GM21381 (cell line): ENCODE measurements around the gene TMEM138.

Experiments
- ATAC-seq: cut with Tn5 transposase; IDR thresholded peaks from one replicate; pipeline ENCODE4 v1.9.1; 2021; ENCODE audit warnings: mild to moderate bottlenecking, moderate library complexity; ENCODE audit not compliant: unreplicated experiment

TMEM138 gene

DNA sequence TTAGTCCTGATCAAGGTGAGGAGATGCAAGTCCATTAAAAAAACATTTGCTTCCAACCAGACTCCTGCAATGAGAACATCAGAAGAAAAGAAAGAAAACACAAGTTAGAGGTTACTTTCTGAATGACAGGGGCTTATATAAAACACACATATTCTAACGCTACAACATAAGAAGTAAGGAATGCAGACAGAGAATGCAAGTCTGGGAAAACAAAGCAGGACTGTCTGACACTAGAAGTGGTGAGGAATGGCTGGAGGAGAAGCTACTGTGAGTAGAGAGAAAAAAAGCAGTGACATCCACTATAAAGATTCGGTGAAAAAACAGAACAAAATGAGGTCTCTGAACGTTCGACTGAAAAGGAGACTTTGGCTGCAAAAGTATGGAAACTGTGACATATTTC is 42.5 kb downstream of the TMEM138 start:
- no peak for ATAC-seq

DNA sequence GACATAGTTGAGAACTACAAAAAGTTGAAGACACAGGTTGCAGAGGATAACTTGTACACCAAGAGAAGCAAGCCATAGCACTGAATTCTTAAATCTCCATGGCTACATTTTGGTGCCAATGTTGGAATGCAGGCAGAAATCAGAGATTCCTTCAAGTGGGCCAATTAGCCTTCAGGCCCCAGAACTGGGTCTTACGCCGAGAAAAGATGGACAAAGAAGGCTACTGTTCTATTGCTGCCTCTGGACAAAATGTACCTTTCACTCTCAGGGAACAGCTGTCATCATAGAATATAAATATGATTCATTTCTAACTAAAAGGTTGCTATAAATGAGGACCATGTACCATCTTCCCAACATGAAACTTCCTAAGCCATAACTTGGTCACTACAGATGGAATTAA is 43.9 kb downstream of the TMEM138 start:
- ATAC-seq = no peak

DNA sequence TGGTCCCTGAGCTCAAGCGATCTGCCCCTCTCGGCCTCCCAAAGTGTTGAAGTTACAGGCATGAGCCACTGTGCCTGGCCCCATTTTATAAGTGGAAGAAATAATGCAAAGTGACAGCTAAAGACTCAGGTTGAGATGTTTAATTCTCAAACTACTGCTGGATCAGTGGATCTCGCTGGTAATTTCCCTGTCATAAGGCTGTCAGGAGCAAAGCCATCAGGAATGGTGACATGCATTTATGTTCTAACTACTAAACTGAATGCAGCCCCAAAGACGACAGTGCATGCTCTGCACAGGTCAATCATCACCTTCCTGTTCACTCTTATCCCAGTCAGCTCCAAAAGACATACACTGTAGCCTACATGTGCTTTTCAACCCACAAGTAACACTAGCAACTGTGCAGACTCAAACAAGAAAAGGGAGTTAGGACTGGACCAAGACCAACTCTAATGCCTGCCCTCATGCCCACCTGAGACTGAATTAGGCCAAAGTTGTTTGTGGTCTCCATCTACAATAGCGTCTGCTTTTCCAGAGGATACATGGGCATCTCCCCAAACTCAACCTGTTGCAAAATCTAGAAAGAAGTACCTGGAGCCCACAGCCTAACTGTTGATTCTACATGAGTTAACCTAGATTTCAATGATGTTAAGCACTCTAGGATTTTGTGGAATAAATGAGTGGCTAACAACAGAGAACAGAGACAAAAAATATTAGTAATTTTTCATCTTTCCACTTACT is 45.0 kb downstream of the TMEM138 start:
- no peak for ATAC-seq

DNA sequence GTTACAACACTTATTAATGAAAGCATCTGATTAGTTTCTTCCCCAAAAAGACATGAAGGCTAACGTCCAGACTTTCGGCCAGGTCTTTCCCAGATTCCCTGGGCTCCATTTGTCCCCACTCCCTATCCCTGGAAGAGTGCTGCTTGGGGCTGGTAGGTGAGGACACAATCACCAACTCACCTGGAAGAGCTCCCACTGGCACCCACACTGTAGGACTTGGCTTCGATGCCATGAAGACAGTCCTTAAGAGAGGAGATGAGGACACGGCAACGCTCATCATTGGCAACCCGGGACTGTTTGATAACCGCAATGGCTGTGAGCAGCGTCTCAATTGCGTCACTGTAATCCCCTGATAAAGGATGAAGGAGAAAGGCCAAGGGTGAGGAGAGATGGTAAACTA is 49.4 kb downstream of the TMEM138 start:
- no peak for ATAC-seq

DNA sequence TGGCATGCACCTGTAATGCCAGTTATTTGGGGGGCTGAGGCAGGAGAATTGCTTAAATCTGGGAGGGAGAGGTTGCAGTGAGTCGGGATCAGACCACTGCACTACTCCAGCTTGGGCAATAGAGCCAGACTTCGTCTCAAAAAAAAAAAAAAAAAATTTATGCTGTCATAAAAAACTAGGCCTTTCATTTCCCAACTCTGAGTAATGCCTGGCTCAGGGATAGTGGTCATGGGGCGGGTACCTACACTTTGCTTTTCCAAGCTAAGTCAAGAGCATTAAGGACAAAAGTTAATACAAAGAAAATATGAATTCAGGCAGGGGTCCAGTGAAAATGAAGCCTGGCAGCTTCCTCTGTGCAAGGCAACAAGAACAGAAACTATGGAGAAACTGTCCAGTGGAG is 51.3 kb downstream of the TMEM138 start:
- no peak for ATAC-seq

DNA sequence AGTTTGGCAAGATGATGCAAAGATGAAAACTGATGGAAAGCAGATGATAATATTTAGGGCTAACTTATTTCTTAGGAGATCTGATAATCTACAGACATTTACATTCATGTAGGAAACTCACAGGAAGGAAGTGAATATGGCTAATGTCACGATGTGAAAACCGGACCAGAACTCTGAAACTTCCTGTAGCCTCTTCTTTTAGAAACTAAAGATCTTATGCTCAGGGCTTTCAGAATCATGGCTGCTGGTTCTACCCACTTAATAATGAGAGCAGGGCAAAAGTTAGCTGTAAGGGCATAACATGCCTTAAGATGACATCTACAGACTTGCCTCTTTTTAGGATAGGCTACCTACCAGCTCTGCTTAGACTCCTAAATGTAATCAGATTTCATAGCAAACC is 52.4 kb downstream of the TMEM138 start:
- ATAC-seq = no peak

DNA sequence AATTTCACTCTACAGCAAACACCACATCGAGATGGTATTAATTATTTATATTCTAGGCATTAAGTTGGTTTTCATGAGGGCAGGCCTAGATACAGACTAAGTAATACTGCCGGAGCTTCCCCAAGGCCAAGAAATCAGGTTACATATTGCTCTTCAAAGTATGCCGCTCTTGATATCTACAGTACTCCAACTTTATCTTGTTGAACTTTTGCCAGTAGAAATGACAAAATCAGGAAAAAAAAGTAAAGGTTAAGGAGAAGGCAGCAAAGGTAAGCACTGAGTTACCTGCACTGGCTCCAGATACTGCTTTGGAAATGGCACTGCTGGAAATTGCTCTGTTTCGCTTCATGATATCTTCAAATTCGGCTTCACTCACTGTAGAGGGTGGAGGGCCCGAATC is 53.2 kb downstream of the TMEM138 start:
- ATAC-seq = no peak

DNA sequence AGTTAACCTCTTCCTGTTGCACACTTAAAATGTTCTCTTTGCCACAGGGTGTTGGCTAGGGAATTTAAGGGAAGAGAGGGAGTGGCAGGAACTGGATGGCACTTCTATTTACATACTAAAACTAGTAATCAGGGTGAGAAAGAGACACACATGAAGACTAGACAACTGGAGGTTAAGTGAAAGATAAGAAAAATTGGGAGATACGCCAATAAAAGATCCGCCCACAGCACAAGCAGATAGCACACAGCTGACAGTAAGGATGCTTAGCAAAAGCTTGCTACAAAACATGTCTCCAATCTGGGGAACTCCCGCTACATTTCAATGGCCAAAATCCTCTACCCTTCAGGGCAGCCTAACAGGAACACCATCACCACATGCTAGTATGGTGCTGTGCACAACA is 54.8 kb downstream of the TMEM138 start:
- no peak for ATAC-seq

DNA sequence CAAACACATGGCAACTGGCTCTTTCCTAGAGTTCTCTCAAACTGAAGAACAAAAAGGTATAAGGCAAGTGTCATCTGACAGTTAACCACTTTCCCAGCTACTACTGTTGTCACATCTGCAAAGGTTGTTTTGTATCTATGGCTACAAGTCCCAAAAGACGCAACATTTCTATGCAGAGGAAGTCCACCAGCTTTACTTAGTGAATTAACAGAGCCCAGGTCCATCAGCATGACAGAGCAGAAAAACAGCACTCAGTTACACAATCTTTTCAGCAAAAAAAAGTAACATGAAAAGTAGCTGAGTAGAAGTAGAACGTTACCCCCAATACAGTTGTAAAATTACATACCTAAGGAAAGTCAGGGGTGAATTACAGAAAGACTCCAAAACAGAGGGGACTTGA is 55.5 kb downstream of the TMEM138 start:
- ATAC-seq = no peak

DNA sequence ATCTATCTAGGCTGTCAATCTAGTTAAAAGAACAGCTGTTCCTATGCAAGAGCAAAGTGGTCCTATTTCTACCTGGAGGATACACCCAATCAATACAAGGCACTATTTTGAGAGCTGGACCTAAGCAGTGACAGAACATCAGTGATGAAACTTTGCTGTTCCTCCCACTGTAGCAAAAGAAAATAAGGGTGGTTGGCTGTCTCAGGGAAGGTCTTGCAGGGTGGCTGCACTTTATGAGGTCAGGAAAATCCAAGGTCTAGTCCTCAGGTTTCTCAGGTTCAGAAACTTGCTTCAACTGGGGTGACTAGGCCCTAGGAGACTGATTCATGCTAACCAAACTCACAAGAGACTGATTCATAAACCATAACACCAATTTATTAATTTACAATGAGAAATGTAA is 56.0 kb downstream of the TMEM138 start:
- ATAC-seq = no peak
